GM19099 (cell line): ENCODE measurements around the gene DGKG.

Experiments used
- POLR2A ChIP-seq: IDR thresholded peaks from 3 replicates; pipeline ENCODE4 v1.6.1; 2011; ENCODE audit warnings: low read depth; ENCODE audit not compliant: insufficient read length; ENCODE audit errors: extremely low read depth

DGKG gene

DNA sequence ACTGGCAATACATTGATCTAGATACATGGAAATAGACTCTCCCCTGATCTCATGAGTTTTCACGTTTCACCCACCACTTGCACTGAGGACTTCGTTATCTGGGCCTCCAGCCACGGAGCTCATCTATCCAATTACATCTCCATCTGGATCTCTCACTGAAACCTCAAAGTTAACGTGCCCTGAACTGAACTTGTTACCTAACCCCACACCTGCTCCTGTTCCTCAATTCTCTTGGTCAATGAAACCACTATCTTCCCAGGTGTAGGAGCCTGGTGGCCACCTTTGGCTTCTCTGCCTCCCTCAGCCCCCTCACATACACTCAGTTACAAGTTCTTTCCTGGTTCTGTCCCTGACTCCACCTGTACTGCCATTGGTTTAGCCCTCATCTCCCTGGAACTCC, 9.7 kb downstream of the DGKG start:
- TF ChIP-seq POLR2A: no peak

DNA sequence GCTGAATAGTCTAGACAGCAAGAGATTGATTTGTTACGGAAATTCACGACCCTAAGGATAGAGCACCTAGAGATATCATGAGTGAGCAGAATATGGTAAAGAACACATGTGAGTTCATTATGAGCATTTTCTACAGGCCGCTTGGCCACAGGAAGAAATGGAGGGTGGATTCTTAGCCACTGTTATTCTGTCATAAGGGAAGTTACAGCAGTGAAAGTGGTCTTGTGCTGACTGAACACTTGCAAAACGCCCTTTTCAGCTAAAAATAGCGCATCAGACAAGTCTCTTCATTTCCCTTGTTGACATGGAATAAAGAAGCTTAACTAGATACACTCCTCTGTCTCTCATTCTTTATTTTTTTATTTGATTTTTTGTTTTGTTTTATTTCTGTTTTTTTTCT, 19.8 kb downstream of the DGKG start:
- no peak for TF ChIP-seq POLR2A

DNA sequence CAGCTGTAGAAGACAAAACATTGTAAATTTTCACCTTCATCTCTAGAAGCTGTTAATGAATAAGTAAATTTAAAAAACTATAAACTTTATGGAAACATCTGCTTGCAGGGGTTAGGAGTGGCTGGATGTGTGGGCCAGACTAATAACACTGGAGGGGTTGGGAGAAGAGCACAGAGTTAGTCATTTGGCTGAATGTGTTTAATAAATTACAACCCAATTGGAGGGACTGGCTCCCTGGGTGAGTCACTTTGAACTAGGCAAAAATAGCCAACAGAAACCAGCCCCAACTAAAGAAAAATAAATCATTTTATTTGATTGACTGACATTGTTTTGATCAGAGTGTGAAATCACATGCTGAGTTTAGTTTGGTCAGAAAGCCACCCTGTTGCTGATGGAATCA, 21.8 kb downstream of the DGKG start:
- TF ChIP-seq POLR2A: no peak

DNA sequence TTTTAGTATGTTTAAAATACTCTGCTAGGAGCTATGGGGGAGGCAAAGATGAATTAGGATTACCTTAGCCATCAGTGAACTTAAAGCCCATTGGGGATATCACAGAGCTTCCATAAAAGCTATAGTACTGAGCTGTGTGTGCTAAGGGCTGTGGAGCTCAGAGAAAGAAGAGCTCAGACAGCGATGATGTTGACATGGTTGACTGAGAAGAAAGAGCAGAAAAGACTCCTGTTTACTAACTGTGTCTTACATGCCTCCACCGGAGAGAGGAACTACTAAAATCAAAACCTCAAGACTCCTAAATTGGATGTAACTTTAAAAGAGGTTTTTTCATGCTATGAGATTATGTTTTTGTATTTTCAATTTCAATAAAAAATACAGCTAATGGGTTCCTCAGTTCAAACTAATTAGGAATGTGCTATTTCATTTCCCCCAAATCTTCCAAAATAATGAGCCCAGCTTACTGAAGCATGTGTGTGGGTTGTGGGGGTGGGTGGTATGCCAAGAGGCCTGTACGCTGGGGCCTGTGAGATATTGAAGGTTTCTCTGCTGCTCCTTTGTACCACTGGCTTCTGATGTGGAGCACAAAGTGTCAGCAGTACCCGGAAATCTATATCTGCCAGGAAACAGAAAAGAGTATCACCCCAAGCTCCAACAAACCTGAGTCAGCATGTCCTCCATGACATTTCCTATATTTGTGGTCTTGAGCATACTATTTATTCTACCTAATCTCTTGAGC, 22.7 kb downstream of the DGKG start:
- no peak for TF ChIP-seq POLR2A

DNA sequence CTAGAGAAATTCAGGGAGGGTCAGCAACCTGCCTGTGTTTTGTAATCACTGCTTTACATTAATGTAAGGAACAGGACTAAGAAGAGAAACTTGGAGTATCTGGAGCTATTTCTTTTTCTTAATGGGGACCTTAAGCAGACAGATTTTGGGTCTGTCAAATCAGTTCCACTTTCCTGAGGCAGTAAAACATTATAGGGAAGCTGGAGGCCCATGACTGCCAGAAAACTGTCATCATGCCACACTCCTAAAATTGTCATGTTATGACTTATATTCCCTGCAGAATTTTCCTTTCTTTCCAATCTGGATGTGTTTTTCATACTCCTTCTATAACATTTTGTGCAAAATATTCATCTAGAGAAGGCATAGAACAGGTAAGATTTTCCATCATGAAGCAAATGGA, 28.8 kb downstream of the DGKG start:
- no peak for TF ChIP-seq POLR2A

DNA sequence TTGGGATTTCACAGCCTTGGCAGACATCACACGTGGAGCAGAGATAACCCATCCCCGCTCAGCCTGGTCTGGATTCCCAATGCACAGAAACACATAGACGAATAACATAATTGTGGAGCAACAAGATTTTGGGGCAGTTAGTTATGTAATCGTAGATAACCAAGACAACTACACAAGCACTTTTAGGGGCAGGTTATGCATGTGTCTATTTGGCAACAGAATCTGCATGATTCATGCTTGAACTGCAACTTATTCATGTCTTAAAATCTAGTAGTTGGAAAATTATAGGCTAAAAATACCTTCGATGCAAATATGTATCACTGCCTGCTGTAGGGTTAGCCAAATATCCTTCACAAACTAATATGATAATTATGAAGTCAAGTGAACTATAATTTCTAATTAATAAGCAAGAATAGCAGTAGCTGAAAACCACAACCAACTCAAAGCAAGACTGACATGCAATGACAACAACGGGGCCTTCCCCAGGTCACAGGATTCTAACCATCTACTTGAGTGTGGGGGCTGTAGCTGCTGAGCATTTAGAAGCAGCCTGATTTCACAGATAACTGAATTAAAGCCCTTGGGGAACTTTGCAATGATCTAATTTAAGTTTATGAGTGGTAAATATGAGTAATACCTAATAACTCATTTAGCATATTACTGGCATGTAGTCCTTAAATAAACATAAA, 31.1 kb downstream of the DGKG start:
- TF ChIP-seq POLR2A: no peak

DNA sequence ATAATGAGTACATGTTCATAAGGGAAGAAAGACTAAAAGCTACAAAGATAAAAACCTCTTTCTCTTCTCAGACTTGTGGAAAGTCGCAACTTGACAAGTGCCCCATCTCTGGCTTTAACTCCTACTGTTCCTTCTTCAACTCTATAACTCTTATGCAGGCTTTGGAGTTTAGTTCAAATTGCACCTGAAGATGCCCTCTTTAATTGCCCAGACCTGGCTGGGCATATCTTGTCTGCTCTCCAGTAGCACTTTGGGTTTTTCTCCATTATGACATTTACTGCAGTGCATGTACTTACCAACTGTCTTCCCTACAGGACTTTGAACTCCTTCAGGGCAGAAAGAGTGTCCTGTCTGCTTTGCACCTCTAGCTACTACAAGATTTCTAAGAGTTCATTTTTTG, 32.4 kb downstream of the DGKG start:
- no peak for TF ChIP-seq POLR2A

DNA sequence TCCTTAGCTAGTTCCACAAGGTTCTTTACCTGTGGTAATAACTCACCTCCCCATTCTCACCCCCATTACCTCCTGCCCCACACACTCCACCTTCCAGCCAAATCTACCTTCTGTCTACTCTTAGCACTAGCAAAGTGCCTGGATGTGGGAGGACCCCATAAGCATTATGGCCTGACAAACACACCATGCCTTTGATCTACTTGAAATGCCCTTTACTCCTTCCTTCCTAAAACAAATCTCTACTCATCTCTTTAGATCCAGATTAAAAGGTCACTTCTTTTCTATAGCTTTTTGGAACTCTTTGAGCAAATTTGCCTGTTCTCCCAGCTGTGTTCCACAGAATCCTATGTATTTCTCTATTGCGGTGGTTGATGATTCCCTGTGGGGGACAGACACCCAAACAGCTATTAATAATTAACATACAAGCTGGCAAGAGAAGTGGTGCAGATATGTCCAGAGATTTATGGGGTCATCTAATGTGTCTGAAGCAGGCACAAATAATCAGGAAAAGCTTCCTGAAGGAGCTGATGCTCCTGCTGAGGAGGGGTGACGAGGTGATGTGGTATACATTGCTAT, 34.0 kb downstream of the DGKG start:
- TF ChIP-seq POLR2A: no peak

DNA sequence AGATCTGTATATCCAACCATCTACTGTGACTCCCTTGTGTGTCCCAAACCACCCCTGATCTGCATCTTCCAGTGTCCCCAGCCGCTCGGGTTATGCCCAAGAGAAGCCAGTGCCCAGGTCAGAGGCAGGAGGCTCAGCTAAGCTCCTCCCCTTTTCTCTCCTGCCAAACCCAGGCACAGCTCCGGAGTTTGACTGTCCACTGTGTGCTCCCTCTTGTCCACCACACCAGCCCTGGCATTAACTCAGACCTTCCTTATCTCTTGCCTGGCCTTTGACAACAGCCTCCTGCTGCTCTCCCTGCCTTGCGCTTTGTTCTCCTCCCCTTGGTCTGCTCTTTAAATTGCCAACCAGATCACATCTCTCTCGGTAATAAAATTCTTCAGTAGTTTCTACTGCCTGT, 39.3 kb downstream of the DGKG start:
- TF ChIP-seq POLR2A: no peak

DNA sequence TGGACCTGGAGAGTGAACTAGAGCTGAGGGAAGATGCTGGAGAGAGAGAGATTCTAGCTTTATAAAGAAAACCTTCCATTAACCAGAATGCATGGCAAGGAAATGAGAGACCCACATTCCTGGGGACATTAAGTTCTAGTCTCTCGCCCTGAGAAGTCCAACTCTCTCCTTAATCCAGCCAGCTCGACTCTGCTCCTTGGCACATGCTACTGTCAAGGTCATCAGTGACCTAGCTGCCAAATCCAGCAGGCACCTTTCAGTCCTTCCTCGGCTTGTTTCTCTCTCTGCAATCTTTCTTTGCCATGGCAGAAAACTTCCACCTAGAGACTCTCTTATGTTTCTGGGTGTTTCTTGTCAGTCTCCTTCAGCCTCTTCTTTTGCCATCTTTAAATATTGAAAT, 40.3 kb downstream of the DGKG start:
- TF ChIP-seq POLR2A: no peak

DNA sequence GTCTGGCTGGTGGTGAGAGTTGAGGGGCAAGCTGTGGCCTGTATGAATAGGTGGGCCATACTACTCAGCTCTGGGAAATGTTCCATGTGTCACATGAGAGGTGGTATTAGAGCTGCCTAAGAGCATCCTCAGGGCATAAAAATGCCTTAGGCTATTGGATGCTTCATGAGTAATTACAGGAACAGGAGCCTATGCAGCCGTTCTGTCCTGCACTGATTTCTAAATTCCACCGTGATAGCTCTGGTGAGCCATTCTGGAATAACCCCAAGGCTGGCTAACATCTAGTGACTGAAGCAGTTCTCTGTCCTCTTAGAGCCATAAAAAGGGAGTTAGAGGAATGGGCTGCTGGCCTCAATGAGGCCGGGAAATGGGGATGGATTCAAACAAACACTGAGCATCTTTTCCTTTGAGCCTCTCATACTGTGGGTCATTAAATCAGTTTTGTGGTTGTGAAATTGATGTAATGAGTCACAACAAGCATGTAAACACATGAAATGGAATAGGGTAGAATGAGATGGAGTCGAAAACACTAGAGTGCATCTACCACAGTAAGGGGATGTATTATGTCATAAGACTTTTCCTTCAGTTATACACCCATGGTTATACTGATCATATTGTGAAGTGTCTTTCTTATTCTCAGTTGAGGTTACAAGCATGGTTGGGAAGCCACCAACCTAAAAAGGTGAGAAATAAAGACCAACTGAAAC, 41.0 kb downstream of the DGKG start:
- no peak for TF ChIP-seq POLR2A

DNA sequence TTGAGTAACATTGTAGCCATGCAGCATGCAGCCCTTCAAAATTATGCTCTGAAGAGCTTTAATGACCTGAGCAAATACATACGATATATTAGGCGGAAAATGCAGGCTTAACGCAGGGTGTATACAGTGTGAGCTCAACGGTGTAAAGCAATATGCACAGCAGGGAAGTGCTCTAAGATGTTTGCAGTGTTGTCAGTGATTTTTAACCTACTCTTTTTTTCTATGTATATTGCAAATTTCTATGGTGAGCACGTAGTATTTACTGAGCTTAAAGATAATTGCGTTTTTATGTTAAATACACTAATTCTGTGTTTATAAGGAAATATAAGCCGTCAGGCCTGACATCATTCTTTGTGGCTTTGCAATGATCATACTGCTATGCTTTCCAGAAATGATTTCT, 42.1 kb downstream of the DGKG start:
- TF ChIP-seq POLR2A: no peak

DNA sequence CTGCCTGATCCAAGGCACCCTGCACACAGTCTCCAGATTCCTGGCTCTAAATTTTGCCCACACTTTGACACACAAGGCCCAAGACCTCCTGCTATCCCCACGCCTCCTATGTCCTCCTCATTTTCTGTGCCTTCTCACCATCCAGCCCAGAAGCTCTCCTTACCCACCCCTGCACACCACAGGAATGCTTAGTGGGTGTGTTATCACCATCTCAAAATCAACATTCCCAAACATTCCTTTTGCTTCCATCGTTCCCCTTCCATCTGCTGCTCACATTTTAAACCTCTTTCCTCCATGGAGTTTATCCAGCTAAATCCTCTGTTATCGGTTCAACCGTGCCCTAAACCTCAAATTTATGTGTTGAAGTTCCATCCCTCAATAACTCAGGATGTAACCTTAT, 43.9 kb downstream of the DGKG start:
- TF ChIP-seq POLR2A: no peak

DNA sequence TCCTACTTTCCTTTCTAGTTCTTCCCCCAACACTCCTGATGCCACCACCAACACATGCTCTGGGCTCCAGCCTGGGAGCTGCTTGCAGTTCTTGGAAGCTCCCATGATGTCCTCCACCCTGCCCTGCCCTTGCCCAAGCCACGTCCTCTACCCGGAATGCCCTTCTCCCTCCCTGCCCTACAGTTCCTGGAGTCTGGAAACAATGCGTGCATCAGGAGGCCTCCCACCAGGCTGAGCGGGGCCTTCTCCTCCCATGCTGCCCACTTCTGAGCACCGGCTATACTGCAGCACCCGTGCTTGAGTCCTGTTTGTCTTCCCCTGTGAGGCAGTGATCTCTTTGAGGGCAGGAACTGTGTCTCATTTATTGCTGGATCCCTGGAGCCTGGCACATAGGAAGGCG, 44.6 kb downstream of the DGKG start:
- no peak for TF ChIP-seq POLR2A

DNA sequence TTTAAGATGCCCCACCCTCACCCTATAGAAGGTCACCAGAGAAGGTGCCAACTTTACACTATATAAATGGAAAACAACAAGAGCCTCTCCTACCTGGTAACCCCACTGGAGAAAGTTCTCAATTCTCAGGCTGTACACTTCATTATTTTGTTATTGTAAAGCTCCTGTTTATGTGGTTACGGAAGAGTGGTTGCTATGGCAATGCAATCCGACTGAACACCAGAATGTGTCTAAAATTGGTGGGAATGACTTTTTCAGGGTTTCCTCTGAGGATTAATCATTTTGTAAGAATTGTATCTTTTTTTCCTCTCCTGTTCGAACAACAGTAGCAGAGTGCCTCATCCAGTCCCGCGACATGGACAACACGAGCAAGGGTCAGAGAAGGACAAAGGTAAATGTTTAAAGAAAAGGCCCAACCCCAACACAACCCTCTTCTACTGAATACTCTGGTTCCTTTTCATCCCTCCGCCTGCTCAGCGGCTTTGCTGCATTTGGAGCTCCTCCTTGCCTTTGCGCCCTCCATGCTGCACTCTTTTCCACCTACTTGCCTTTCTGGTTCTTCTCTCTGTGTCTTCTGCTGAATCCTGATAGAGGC, 45.3 kb downstream of the DGKG start:
- no peak for TF ChIP-seq POLR2A
